Measurements from ENCODE around the gene SORD.

GRCh38 chr15:45112591-45113379 is 89.8 kb downstream of the SORD start:
- TF ChIP-seq CTCF (IDR thresholded peaks at IDR 0.05) (no peak), EP300 (IDR thresholded peaks at IDR 0.05) (no peak), POLR2AphosphoS5 (IDR thresholded peaks at IDR 0.05) (no peak), POLR2A (IDR thresholded peaks at IDR 0.05) (no peak)
